NCI-H82 (cell line): Measurements from ENCODE around the gene PIKFYVE.
"Not testable (repeated sequence)": the region's sequence is repeated elsewhere in the genome, so short reads cannot be mapped to it uniquely, and the experiment has no call there.

ENCODE experiments used
- DNase-seq: peaks from one replicate; lab custom pipeline; 2025; lab: John Stamatoyannopoulos, UW

Gene PIKFYVE, protein sequence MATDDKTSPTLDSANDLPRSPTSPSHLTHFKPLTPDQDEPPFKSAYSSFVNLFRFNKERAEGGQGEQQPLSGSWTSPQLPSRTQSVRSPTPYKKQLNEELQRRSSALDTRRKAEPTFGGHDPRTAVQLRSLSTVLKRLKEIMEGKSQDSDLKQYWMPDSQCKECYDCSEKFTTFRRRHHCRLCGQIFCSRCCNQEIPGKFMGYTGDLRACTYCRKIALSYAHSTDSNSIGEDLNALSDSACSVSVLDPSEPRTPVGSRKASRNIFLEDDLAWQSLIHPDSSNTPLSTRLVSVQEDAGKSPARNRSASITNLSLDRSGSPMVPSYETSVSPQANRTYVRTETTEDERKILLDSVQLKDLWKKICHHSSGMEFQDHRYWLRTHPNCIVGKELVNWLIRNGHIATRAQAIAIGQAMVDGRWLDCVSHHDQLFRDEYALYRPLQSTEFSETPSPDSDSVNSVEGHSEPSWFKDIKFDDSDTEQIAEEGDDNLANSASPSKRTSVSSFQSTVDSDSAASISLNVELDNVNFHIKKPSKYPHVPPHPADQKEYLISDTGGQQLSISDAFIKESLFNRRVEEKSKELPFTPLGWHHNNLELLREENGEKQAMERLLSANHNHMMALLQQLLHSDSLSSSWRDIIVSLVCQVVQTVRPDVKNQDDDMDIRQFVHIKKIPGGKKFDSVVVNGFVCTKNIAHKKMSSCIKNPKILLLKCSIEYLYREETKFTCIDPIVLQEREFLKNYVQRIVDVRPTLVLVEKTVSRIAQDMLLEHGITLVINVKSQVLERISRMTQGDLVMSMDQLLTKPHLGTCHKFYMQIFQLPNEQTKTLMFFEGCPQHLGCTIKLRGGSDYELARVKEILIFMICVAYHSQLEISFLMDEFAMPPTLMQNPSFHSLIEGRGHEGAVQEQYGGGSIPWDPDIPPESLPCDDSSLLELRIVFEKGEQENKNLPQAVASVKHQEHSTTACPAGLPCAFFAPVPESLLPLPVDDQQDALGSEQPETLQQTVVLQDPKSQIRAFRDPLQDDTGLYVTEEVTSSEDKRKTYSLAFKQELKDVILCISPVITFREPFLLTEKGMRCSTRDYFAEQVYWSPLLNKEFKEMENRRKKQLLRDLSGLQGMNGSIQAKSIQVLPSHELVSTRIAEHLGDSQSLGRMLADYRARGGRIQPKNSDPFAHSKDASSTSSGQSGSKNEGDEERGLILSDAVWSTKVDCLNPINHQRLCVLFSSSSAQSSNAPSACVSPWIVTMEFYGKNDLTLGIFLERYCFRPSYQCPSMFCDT (N-terminal part only)

DNA sequence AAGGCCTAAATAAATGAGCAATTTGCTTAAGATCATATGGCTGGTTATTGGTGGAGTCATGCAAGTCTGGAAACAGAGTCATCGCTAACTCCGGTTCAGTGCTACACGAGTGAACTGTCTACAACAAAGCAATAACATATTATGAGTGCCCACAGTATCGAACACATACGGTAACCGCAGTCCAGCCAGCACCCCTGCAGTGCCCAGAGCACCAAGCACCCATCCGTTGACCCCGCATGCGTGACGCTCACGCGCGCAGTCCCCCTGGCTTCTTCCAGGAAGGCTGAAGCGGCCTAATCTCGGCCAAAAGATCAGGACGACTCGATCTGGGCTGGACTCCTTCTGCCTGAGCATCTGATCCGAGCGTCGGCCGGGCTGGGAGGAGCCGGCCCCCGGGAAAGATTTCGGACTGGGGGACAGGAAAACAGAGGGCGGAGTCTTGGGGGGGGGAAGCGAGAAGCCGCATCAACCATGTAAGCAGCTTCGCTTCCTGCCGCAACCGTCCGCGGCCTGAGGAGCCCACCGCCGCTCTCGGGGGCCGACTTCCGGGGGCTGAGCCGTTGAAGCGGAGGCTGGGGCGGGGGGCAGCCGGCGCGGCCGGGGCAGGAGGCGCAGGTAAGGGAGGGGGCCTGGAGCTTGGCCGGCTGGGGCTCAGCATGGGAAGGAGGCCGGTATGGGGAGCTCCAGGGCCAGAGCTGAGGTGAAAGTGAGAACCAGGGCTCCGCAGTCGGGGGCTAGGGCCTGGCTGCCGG is at the start of gene PIKFYVE:
TSS of gene PIKFYVE (plus strand) at position 455 of the 752 bp plus-strand sequence. CDS start 5,265 bp downstream, outside the sequence.
- peak; percentile 100 for DNase-seq

DNA sequence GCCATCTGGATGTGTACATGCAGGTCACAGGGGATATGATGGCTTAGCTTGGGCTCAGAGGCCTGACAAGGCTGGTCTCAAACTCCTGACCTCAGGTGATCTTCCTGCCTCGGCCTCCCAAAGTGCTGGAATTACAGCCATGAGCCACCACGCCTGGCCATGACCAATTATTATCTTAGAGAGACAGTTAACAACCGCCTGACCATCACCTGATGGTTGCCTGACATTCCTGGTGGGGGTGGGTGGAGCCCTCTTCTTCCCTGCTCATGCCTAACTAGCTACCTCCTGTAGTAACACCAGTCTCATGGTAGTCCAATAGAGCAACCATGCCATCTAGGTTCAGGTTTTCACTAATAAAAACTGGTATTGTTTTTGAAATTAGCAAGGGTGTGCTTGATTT is 44.2 kb upstream of the PIKFYVE start:
- not testable (repeated sequence) for DNase-seq

DNA sequence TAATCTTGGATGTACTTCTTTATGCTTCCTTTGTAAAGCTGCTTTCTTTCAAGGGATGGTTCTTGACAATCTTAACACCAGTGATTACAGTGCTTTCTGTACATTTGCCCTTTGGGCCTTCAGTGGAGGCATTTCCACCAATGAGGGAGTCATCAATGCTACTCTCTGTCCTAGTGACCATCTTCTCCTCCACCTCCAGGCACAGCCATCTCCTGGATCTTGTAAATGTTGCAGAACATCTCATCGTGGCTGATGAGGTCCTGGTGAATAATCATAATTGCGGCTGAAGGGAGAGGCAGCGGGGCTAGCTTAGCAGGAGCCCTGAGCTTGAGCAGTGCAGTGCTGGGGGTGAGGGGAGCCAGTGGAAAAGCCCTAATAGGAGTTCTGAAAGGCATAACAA is 43.7 kb upstream of the PIKFYVE start:
- DNase-seq: no peak

DNA sequence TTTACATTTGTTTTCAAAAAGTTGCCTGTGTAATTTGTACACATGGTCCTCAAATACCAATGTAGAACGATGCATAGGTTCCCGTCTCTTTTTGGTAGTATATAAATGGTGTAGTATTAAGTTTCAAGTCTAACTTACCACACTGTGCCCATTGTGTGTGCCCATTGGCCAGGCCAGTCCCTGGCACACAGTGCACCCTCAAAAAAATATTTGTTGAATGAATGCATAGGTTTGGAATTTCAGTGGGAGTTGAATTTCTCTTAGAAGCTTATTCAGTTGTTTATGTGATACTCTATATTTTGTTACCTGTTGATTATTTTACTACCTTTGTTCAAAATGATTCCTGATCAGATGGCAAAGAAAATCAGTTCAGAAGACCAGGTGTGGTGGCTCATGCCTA is 41.3 kb upstream of the PIKFYVE start:
- DNase-seq: no peak

DNA sequence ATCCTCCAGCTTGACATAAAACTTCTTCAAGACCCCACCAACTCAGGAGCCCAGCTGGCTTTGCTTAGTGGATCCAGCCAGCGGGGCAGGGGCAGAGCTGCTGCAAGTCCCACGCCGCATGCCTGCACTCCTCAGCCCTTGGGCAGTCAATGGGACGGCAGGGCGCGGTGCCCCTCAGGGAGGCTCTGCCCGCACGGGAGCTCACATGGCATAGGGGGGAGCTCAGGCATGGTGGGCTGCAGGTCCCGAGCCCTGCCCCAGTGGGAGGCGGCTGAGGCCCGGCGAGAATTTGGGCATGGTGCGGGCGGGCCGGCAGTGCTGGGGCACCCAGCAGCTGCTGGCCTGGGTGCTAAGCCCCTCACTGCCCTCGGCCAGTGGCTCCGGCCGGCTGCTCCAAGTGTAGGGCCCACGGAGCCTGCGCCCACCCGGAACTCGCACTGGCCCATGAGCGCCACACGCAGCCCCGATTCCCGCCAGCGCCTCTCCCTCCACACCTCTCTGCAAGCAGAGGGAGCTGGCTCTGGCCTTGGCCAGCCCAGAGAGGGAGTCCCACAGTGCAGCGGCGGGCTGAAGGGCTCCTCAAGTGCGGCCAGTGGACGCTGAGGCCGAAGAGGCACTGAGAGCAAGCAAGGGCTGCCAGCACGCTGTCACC is 38.3 kb upstream of the PIKFYVE start:
- no peak for DNase-seq

DNA sequence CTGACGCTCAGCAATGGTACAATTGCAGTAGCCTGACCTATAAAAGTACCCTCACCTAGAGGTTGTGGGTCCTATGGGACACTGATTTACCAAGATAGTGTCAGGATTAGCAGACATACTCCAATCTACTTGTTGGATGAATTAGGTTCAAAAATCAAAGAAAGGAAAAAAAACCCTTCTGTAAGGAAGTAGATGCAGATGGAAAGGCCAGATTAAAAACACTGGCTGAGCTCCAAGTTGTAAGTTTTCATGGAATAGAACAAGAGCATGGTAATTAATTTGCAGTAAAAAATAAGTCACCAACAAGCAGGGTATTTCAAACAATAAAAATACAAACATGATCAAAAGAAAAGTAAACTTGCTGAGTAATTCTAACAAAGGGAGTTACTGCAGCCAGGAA is 37.6 kb upstream of the PIKFYVE start:
- DNase-seq: no peak

DNA sequence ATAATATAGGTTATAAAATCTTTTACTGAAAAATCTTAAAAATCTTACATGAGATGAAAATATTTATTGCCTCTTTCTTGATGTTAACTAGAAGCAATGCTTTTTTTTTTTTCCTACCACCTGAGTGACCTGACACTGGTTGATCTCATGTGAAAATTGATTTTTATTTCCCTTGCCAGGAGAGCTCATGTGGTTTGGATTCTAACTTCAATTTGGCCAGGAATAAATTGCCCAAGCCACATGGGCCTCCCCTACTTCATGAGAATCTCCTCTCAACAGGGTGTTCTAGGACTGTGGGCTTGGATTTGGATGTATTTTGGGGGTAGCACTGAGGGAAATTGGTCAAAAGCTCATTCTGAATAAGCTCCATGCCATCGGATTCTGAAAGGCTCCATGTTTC is 31.3 kb upstream of the PIKFYVE start:
- no peak for DNase-seq

DNA sequence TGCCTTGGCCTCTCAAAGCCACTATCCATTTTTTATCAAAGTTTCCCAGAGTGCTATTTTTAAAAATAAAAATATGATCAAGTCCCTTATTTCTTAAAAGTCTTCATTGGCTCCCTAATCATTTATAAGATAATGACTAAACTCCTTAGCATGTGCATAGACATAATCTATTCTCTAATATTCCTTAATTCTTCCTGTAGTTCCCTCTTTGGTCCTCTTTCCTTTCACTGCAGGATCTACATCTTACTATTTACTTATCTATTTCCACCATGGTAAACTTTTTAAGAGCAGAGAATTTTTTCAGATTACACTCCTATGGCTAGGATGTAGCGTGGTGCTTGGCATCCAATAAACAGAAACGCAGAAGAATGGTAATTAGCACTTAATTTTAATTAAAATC is 30.2 kb upstream of the PIKFYVE start:
- DNase-seq: no peak

DNA sequence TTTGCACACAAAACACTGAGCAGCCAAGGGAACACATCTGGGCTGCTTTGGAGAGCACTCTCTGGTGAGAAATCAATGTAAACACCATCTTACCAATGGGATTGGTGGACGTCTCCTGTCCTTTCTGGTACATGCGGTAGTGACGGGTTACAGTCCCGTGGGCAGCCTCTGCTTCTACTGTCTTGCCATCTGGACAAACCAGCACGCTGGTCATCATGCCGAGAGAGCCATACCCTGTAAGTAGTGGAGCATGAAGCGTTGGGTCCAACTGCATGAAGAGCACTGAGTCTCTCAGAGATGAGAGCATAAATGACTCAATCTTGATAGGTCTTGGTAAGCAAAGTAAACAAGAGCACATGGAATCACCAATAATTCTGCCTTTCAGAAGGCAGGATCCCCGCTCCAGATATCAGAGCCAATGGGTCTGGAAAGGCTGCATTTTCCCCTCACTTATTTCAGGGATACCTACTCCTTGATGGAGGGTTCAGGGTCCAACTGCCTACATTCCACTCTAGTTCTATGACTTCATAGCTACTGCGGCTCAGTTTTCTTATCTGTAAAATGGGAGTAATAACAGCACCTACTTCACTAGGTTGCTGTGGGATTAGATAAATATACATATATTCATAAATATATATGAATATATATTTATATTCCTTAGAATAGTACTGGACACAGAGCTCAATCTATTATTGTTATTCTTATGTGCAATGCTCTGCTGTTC is 26.1 kb upstream of the PIKFYVE start:
- DNase-seq: no peak

DNA sequence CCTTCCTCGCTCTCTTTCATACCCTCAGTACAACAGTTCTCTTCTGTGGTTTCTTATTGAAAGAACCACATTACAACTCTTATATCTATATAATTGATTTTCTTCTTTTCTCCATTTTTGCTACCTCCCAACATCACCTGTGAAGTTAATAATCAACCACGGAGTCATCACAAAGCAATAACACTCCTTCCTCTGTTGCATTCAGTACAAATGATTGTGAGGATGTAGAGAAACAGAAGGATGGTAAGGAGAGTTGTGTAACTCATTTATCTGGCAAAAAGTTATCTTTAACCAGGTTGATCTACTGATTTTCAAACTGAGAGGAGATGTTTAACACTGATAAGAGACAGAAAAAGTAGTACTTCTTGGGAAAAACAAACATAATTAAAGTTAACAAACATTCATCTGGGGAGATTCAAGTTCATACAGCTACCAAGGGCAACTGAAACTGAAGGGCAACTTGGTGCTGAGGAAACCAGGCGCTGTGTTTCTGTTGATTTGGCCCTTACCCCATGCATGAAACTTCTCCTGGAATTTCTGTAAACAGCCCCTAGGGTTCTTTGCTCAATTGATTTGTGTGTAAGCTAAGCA is 25.3 kb upstream of the PIKFYVE start:
- DNase-seq: no peak

DNA sequence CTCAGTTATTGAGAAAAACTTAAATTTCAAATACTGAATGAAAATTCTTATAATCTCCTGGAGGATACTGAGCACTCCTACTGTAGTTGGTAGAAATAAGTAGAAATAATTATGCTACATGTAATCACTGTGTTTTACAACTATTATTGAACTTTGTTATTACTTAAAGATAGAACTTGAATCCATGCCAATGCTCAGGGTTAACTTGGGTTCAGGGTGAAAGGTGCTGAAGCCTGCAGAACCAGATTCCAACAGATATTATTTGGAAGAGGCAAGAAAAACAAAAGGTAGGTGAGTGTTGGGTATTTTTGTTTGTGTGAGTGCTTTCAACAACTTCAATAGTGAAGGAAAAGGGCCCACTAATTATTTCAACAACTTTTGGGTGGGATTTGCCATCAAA is 21.6 kb upstream of the PIKFYVE start:
- DNase-seq: no peak

DNA sequence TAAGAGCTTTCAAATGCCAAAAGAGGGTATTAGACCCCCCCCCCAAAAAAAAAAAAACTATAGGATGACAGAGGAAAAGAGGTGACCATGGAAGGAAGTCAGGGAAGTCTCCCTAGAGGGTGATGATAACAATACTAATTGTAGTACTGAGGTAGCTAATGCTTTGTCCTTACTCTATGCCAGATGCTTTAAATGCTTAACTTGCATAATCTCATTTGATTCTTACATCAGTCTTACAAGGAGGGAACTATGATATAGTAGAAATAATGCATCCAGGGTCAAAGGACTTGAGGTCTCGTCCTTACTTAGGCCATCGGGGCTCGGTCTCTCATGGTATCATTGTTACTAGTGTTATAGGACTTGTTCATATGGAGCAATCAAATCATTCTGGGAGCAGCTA is 20.3 kb upstream of the PIKFYVE start:
- DNase-seq: peak; percentile 59

DNA sequence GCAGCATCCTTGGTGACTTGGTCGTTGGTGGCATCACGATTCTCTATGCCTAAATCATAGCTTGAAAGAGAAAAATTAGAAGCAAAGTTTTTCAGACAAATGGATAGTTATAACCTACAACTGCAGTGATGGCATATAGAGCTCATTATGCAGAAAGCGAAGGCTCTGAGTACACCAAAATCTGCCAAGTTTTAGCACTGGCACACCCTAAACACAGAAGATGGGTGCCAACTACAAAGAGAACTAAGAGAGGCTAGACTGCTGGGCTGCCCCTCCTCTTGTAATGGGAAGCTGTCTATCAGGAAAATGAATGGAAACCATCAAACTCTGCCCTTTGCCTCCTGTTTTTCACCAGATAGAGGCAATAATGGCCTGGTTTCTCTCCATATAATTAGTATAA is 17.5 kb upstream of the PIKFYVE start:
- DNase-seq: no peak

DNA sequence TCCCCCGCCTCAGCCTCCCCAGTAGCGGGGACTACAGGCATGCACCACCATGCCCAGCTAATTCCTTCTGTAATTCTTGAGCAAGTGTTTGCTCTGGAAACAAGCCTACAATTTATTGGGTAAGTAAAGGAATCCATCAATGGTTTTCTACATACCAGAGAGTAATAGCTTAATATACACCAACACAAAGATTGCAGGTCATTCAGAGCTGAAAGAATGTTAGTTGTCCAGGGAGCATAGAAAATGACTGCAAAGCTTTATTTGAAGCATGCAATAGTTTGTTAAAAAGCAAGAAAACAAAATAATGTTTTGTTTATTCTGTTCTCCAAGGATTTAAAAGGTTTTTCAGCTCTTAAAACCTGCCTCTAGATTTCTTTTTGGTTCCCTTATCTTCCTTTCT is 16.8 kb upstream of the PIKFYVE start:
- no peak for DNase-seq

DNA sequence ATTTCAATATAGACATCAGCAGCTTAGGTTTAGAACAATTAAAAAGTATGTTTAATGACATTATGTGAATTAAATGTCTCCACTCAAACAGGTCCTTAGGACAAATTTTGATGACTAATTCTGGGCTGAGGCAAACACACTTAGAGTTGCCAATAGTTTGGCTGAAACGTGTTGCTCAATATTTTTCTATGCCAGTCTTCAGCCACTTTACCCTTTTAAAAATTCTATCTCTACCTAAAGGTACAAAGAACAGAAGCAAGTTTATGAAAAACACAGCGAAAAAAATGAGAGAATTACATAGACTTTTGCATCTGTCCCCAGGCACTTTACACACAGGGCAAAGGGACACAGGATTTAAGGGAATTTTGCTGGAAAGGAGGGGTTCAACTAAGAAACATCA is 15.7 kb upstream of the PIKFYVE start:
- DNase-seq: no peak

DNA sequence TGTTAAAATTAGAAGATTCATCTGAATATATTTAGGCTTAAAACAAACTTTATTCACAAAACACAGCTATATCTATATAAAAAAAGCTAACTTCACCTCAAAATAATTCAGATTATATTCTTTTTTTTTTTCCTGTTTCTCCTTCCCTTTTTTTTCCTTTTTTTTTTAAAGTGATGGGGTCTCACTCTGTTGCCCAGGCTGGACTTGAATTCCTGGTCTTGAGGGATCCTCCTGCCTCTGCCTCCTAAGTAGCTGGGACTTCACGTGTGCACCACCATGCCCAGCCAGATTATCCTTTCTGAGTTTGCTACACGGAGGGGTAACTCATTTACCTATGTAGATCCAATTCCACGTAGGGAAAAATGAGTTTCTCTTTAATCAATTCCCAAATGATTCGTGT is 15.0 kb upstream of the PIKFYVE start:
- DNase-seq: no peak

DNA sequence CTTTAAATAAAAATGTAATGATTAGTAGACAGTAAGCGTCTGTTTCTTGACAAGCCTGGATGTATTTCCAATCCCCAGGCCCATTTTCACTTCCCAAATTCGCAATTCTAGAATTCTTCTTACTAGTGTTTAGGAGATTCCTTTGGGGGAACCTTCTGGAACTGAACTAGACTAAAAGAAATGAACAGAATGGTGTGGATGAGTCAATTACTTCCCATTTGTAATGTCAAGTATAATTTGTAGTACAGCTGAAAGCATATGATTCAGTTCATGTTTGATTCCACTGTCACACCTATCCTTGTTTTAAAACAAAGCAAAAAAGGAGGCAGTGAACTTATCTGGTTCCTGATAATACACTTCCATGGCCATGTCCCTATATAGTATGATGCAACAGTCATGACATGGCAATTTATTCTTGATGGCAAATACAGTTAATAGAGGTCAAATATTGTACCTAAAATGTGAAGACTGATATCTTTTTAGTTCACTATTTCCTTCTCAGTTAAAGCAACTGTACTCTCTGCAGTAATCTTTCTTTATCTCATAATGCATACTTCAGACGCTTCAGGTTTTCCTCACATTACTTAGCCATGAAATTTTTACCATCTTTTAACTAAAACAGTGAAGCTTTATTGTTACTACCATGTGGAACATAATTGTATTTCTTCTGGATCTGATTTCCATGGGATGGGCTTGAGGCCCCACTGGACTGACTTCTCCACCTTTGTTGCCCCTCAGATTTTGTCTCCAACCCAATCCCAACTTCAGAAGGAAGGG is 13.2 kb upstream of the PIKFYVE start:
- no peak for DNase-seq

DNA sequence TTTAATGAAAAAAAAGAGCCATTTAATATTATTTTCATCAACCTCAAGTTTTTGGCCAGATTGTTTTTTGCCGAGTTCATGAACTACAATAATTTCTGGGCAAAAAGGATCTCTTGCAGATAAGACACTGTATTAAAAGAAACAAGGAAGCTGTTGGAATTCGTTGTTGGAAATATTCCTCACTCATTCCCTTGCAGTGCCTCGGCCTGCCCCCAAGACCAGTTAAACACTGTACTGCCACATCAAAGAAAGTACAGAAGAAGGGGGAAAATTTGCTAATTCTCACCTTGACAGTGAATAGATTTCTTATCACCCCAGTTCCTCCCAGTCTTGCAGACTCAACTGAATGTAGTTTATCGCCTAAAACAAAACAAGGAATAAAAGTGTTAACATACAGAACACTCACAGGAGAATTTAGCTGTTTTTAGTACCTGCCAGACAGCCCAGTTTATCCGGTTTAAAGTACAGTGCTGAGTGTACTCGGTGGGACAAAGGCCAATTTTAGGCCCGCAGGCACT is 12.4 kb upstream of the PIKFYVE start:
- peak; percentile 33 for DNase-seq
